Measurements from ENCODE around the gene GARIN5B.

The GARIN5B gene

DNA sequence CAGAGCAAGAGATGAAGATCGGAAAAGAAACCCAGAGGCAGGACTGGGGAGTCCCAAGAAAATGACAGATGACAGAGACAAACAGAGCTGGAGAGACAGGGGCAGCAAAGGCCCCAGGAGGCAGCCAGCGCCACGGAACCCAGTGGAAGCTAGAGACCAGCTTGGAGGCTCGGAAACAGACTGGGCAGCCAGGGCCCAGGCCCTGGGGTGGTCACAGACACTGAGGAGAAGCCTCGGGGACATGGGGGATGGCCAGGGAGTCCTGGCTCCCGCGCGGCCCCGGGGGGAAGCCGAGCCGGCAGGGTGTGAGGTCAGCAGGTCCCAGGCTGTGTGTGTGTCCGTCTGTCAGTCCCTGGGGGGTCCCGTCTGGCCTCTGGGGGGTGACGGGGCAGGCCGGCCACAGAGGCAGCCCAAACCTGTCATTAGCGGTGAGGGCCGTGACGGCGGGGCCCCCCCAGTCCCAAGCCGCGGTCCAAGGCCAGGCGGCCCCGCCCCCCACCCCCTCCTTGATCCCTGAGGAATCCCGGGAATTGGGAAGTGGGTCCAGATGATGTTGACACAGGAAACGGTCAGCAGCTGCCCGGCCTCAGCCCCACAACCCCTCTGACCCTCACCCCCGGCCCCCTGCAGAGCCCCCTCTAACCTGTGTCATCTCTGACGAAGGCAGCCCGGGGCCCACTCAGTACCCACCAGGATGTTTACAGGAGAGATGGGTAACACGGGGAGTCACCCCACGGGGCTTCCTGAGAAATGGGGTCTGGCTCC lies 11.1 kb upstream of the GARIN5B start:
- peaks cover 0 to 25% (median 17%) of the 10 kb centered on the region in 4 donors for H3K4me1 ChIP-seq
- H3K27me3 ChIP-seq: peaks cover 4 to 87% of the 10 kb centered on the region in 2 donors
- no peaks in the 10 kb centered on the region for H3K9me3 ChIP-seq
- TF ChIP-seq, protein P1, sequence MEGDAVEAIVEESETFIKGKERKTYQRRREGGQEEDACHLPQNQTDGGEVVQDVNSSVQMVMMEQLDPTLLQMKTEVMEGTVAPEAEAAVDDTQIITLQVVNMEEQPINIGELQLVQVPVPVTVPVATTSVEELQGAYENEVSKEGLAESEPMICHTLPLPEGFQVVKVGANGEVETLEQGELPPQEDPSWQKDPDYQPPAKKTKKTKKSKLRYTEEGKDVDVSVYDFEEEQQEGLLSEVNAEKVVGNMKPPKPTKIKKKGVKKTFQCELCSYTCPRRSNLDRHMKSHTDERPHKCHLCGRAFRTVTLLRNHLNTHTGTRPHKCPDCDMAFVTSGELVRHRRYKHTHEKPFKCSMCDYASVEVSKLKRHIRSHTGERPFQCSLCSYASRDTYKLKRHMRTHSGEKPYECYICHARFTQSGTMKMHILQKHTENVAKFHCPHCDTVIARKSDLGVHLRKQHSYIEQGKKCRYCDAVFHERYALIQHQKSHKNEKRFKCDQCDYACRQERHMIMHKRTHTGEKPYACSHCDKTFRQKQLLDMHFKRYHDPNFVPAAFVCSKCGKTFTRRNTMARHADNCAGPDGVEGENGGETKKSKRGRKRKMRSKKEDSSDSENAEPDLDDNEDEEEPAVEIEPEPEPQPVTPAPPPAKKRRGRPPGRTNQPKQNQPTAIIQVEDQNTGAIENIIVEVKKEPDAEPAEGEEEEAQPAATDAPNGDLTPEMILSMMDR (IDR thresholded peaks at IDR 0.05): no peak
- intact Hi-C loops (cut with DNase I; ENCODE audit: low total_unique reads): no loop called here
- no peak overlapping the region for H3K4me3 ChIP-seq
- no peak overlapping the region for H3K27ac ChIP-seq
- DNase-seq: no peak
- H3K36me3 ChIP-seq: no peaks in the 10 kb centered on the region

DNA sequence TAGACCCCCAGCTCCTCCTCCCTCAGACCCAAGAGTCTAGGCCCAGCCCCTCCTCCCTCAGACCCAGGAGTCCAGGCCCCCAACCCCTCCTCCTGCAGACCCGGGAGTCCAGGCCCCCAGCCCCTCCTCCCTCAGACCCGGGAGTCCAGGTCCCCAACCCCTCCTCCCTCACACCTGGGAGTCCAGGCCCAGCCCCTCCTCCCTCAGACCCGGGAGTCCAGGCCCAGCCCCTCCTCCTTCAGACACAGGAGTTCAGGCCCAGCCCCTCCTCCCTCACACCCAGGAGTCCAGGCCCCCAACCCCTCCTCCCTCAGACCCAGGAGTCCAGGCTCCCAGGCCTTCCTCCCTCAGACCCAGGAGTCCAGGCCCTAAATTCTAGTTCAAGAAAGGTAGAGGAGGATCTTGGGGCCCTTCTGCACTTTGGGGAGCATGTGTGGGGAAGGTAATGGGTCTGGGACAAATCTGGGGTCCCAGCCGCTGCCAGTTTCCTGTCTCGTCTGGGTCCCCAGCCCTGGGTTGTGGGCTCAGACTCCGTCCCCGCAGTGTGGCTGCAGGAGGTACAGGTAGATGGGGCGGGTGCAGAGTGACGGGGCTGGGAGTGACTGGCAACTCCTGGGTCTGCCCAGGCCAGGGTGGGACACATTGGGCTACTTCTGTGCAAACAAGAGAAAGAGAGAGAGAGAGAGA lies 10.4 kb upstream of the GARIN5B start:
- Histone ChIP-seq H3K4me1 (peaks cover 0 to 32% (median 20%) of the 10 kb centered on the region in 4 donors), H3K27ac (no peak overlapping the region), H3K36me3 (no peaks in the 10 kb centered on the region), H3K27me3 (peaks cover 4 to 95% of the 10 kb centered on the region in 2 donors), H3K9me3 (no peaks in the 10 kb centered on the region), H3K4me3 (no peak overlapping the region)
- intact Hi-C loops (cut with DNase I; ENCODE audit: low total_unique reads): no loop called here
- TF ChIP-seq, protein P1 (IDR thresholded peaks at IDR 0.05): no peak
- no peak for DNase-seq

DNA sequence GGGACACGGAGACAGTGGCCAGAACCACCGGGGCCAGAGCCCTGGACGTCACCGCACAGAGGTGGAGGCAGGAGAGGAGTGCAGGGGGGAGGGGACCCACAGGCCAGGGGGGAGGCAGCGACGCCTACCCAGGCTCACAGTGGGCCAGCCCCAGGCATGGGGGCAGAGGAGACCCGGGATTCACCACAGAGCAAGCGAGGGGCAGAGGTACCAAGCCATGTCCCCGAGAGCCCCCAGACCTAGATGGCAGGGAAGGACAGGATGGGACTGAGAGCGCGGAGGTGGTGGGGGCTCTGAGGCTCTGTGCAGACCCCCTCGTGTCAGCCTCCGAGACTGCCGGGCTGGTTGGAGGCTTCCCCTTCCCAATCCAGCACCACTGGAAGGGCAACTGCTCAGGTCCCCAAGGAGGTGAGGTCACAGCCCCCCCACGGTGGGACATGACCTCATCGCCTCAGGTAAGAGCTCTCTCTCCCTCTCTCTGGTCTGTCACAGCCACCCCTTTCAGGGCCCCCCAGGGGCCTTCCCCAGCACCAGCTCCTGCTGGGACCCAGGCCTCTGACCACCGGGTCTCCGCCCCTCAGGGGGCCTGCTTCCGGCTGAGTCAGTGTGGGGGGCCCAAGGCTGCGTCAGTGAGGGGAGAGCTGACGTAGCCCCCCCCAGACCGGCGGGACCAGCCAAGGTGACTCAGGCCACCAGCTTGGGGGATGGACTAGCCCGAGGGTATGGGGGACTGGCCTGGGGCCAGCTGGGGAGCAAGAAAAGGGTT lies 9.4 kb upstream of the GARIN5B start:
- intact Hi-C loops (cut with DNase I; ENCODE audit: low total_unique reads): no loop called here
- H3K27ac ChIP-seq: no peak overlapping the region
- no peaks in the 10 kb centered on the region for H3K36me3 ChIP-seq
- peaks cover 0 to 34% (median 20%) of the 10 kb centered on the region in 4 donors for H3K4me1 ChIP-seq
- no peaks in the 10 kb centered on the region for H3K9me3 ChIP-seq
- TF ChIP-seq, protein P1 (IDR thresholded peaks at IDR 0.05): no peak
- peaks cover 4 to 99% of the 10 kb centered on the region in 2 donors for H3K27me3 ChIP-seq
- no peak for DNase-seq
- H3K4me3 ChIP-seq: no peak overlapping the region

DNA sequence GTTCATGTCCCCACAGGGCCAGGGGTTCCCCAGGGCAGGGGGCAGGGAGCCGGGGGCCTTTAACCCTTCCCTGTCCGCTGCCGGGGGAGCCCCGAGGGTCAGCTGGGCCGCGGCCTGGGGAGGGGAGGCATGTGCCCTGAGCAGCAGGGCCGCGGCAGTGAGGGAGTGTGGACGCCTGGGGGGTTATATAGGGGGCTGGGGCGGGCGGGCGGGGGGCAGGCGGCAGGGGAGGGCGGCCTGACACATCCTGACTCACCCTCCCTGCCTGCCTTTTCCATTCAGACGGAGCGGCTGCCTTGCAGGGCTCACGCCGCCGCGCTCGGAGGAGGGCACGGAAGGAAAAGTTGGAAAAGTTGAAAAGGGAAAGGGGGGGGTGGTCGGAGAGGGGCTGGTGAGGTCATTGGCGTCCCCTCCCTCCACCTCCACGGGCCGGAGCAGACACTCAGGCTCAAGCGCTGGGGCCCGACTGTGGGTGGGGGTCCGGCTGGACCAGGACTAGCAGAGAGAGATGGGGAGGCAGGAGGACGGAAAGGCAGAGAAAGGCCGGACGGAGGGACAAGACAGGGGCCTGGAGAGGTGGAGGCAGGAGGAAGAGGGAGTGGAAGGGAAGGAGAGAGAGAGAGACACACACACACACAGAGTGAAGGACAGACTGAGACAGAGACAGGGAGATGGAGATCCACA lies 7.4 kb upstream of the GARIN5B start, which contains the start of gene IL11:
Gene IL11, minus strand, starts transcription at position 159 of the 684 bp plus-strand sequence. Its CDS starts 153 bp downstream, at position 6.
- no peak for DNase-seq
- Histone ChIP-seq H3K4me1 (peaks cover 0 to 34% (median 20%) of the 10 kb centered on the region in 4 donors), H3K9me3 (no peaks in the 10 kb centered on the region), H3K27ac (no peak within 1 kb of the TSS), H3K36me3 (no peaks in the 10 kb centered on the region), H3K4me3 (peak within 1 kb of the TSS in 1 of 2 donors; percentile 31), H3K27me3 (peaks cover 2 to 90% of the 10 kb centered on the region in 2 donors)
- intact Hi-C loops (cut with DNase I; ENCODE audit: low total_unique reads): no loop called here
- TF ChIP-seq, protein P1 (IDR thresholded peaks at IDR 0.05): no peak
